Activated CD4-positive, alpha-beta T cell treated with anti-CD3 and anti-CD28 coated beads for 36 hours (primary cell): ENCODE data around the gene SLC23A1. TPM values are rescaled to one million over a fixed set of nuclear protein-coding genes. Genes with fewer than 3 reads are reported as not detected.
"Not testable (repeated sequence)": the region's sequence is repeated elsewhere in the genome, so short reads cannot be mapped to it uniquely, and the experiment has no call there.

Source experiments
- ATAC-seq: fragments of 200-7000 bp; cut with Tn5 transposase; one replicate; pipeline ENCODE4 v1.10.0; 2021; ENCODE audit warnings: mild to moderate bottlenecking, moderate library complexity
- CTCF ChIA-PET: fragments of 350-600 bp; sonication (Branson Sonifier 250); formaldehyde crosslinking; loops from one replicate; lab custom pipeline; 2021; ENCODE audit warnings: antibody characterized with exemption; lab: Charles Lee
- POLR2A ChIA-PET: fragments of 350-600 bp; sonication (Branson Sonifier 250); formaldehyde crosslinking; loops from one replicate; lab custom pipeline; 2021; ENCODE audit warnings: antibody characterized with exemption, inconsistent platforms; lab: Charles Lee
- DNase-seq: peaks from one replicate; pipeline ENCODE4 v3.0.0-alpha.2; 2020
- H3K27ac Mint-ChIP-seq: one replicate; pipeline ENCODE4 v1.8.0; 2021; ENCODE audit warnings: mixed read lengths
- H3K27me3 Mint-ChIP-seq: one replicate; pipeline ENCODE4 v1.8.0; 2021; ENCODE audit warnings: mixed read lengths
- H3K36me3 Mint-ChIP-seq: one replicate; pipeline ENCODE4 v1.8.0; 2021; ENCODE audit warnings: low read depth, mixed read lengths
- H3K4me1 Mint-ChIP-seq: one replicate; pipeline ENCODE4 v1.8.0; 2021; ENCODE audit warnings: mixed read lengths
- H3K4me3 Mint-ChIP-seq: one replicate; pipeline ENCODE4 v1.8.0; 2021; ENCODE audit warnings: mild to moderate bottlenecking, moderate library complexity, mixed read lengths
- H3K9me3 Mint-ChIP-seq: one replicate; pipeline ENCODE4 v1.8.0; 2021; ENCODE audit warnings: low read depth, mixed read lengths
- intact Hi-C, 2 experiments: fragments of 100-400 bp; cut with DNase I in 1 of 2; cut with micrococcal nuclease in 1 of 2; formaldehyde crosslinking; loops; one replicate each; pipeline versions ENCODE4 v1.14.2 to v1.15.1; 2022 to 2024; cut with DNase I, micrococcal nuclease
- total RNA-seq, 2 experiments: library from RNA; stranded (reverse); gene quantifications; one replicate each; pipeline ENCODE4 v1.2.3, GENCODE V29; 2021

The SLC23A1 gene
- total RNA-seq, 2 experiments from 2014 or later, result 0.43 to 0.53 TPM

DNA sequence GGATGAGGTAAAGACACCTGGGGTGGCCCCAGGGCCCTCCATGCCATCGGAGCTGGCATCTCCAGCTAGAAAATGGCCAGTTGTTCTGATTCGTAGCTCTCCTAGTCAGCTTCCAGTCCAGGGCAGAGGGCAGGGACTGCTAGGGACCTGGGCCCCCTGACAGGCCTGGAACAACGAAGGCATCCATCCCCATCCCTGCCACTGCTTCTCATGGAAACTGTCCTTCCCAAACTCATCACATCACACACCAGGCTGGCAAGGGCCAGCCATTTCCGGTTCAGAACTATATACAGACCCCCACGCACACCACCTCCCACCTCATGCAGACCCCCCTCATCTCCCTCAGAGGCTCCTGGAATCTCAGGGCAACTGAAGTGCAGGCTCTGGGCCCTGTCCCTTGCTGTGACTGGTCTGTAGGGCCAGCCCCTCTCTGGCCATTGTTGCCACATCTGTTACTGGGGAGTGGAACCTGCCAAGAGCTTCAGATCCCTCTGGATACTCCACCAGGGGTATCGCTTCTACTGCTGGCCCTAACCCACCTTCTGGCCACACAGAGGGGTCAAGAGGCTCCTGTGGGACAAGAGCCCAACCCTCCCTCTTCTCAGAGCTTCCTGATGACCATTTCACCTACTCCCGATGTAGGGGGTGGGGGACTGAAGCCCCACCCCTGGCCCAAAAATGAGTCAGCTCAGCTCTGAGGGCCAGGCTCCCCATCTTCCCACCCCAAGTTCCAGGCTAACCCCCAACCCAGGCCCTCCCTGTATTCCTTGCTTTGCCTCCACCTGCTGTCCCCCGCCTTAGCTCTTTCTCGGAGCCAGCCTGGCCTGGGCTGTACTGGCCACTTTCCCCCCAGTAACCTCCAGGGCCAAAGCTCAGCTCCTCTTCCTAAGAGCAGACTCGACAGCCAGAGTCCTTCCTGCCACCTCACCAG, 7.8 kb upstream of the SLC23A1 start:
- Mint-ChIP-seq H3K27me3 (no peaks in the 10 kb centered on the region), H3K9me3 (no peaks in the 10 kb centered on the region), H3K36me3 (peaks cover 7% of the 10 kb centered on the region), H3K27ac (peak overlapping the region; percentile 90), H3K4me1 (peaks cover 40% of the 10 kb centered on the region), H3K4me3 (peak overlapping the region; percentile 78)
- ATAC-seq (no peak), DNase-seq (no peak)
- intact Hi-C loops, result loop anchor here (1.0 to 10.0 kb wide), 7 partner anchors 24 to 736 kb away; partner anchors contain the start of gene SIL1 (in 1 of the 2)
- POLR2A ChIA-PET, result interaction anchor here (0.6 to 1.9 kb wide), 5 partner anchors 23 to 115 kb away, joined by 3 to 6 read pairs (median 5); partner anchors contain the start of genes MATR3 and PAIP2
- CTCF ChIA-PET, result interaction anchor here (0.6 to 4.8 kb wide), 10 partner anchors 10 to 545 kb away, joined by 3 to 26 read pairs (median 4); partner anchors contain the start of genes CXXC5 and SPATA24

DNA sequence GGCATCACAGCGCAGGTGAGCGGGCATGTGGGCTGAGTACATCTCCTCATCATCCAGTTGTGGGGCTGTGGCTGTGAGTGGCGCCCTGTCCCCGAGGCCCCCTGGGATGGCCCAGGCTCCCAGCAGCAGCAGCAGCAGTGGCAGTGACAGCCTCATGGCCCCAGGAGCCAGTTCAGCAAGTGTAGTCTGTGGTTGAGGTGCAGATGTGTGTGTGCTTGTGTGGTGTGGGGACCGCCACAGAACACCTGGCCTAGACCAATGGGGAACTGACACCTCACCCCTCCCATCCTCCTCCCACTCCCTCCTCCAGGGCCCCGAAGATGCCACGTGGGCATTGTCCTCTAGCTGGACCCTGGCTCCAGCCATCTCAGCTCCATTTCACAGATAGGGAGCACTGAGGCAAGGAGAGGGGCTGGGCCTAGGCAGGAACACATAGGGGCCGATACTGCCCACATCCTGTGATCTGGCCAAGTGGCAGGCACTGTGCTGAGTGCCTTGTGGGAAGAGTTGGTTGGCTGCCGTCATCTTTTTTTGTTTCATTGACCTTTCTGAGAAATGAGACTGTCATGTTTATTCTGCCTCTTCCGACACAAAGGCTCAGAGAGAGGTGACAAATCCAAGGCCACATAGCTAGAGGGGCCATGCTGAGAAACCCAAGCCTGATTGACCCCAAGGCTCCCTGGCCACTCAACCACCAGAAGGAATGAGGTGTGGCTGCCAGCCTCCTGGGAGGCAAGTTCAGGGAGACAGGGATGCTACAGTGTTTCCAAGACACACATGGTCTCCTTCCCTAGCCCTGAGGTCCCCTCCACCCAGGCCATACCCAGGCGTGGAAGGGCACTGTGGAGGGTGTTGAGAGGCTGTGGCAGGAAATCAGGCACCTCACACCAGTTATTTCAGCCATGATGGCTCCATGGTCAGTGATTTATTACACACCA, 6.9 kb upstream of the SLC23A1 start, which contains the start of gene MZB1:
MZB1 (minus strand) TSS at position 213 of the 938 bp plus-strand sequence; CDS start at position 156, 57 bp downstream.
- ATAC-seq (peak; percentile 60), DNase-seq (peak; percentile 82)
- Mint-ChIP-seq H3K27me3 (no peaks in the 10 kb centered on the region), H3K27ac (peak within 1 kb of the TSS; percentile 90), H3K9me3 (no peaks in the 10 kb centered on the region), H3K36me3 (peaks cover 3% of the 10 kb centered on the region), H3K4me3 (peak within 1 kb of the TSS; percentile 78), H3K4me1 (peaks cover 50% of the 10 kb centered on the region)
- ChIA-PET CTCF (interaction anchor here (0.6 to 4.8 kb wide), 6 partner anchors 13 to 546 kb away, joined by 3 to 26 read pairs (median 4); partner anchors contain the start of gene SPATA24), POLR2A (interaction anchor here (0.7 to 1.9 kb wide), 5 partner anchors 24 to 714 kb away, joined by 3 to 6 read pairs (median 3); partner anchors contain the start of genes MATR3 and PAIP2)
- intact Hi-C loops, result loop anchor here (1.0 to 10.0 kb wide), 7 partner anchors 25 to 735 kb away; partner anchors contain the start of gene SIL1 (in 1 of the 2)

GRCh38 chr5:139388198-139388821, 5.2 kb upstream of the SLC23A1 start:
- Mint-ChIP-seq H3K4me3 (no peak overlapping the region), H3K9me3 (no peaks in the 10 kb centered on the region), H3K36me3 (peaks cover 2% of the 10 kb centered on the region), H3K4me1 (peaks cover 56% of the 10 kb centered on the region), H3K27me3 (no peaks in the 10 kb centered on the region), H3K27ac (peak overlapping the region; percentile 31)
- DNase-seq (no peak), ATAC-seq (no peak)
- intact Hi-C loops, result no loop called here
- ChIA-PET POLR2A (interaction anchor here (0.5 to 1.4 kb wide), 2 partner anchors 26 to 63 kb away, joined by 3 to 4 read pairs; no protein-coding TSS in a partner anchor), CTCF (interaction anchor here (1.2 to 1.7 kb wide), 4 partner anchors 16 to 89 kb away, joined by 3 to 8 read pairs (median 4); partner anchors contain the start of genes PAIP2 and SPATA24)

DNA sequence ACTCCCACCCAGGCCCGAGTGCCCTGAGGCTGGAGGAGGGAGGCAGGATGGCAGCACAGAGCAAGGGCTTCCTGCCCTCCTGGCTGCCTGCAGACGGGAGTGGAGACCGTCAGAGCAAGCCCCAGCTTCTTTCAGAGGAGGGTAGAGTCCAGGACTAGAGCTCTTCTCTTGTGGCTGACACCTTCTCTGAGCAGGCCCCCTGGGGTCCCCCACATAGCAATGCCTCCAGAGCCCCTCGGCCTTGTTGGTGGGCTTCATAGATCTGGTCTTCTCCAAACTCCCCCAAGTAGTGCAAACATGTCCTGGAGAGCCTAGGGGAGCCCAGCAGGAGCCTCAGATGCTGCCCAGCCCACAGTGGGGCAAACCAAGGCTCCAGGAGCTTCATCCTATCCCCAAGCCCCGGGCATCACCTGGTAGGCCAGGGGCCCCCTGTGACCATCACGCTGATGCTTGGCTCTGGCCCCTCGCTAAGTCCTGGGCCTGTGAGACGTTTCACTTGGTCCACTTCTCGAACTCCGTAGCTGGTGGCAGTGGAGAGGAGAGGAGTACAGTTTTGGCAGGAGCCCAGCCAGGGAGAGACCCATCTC, 4.6 kb upstream of the SLC23A1 start:
- no peak overlapping the region for H3K4me3 Mint-ChIP-seq
- ATAC-seq (no peak), DNase-seq (no peak)
- ChIA-PET CTCF (interaction anchor here (1.2 to 1.7 kb wide), 3 partner anchors 16 to 89 kb away, joined by 3 to 4 read pairs (median 3); partner anchors contain the start of genes PAIP2 and SPATA24), POLR2A (interaction anchor here (0.5 kb wide), 1 partner anchor 63 kb away, joined by 4 read pairs; no protein-coding TSS in a partner anchor)
- peaks cover 1% of the 10 kb centered on the region for H3K36me3 Mint-ChIP-seq
- no peak overlapping the region for H3K27ac Mint-ChIP-seq
- no peaks in the 10 kb centered on the region for H3K27me3 Mint-ChIP-seq
- H3K9me3 Mint-ChIP-seq, result no peaks in the 10 kb centered on the region
- H3K4me1 Mint-ChIP-seq, result peaks cover 55% of the 10 kb centered on the region
- intact Hi-C loops, result no loop called here

DNA sequence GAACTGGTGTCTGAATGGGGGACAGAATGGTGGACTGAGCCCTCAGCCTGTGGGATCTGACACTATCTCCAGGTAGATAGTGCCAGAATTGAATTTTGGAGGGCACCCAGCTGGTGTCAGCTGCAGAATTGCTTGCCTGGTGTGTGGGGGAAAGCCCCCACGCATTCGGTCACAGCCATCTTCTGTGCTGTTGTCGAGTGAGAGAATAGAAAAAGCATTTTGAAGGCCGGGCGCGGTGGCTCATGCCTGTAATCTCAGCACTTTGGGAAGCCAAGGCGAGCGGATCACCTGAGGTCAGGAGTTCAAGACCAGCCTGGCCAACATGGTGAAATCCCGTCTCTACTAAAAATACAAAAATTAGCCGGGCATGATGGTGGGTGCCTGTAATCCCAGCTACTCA, 3.9 kb upstream of the SLC23A1 start:
- POLR2A ChIA-PET, result not testable (repeated sequence)

DNA sequence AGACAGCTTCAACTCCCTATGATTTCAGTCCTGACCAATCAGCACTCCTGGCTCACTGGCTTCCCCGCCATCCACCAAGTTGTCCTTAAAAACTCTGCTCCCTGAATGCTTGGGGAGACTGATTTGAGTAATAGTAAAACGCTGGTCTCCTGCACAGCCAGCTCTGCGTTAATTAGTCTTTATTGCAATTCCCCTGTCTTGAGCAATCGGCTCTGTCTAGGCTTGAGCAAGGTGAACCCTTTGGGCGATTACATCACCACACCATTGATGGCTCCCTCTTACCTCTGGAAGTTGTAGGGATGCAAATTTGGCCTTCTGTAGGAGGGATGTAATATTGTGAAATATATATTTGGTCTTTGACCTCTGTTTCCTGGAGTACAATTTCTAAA, 2.9 kb upstream of the SLC23A1 start:
- H3K4me3 Mint-ChIP-seq, result no peak overlapping the region
- DNase-seq, result no peak
- ATAC-seq, result no peak
- H3K36me3 Mint-ChIP-seq, result no peaks in the 10 kb centered on the region
- H3K9me3 Mint-ChIP-seq, result no peaks in the 10 kb centered on the region
- POLR2A ChIA-PET, result interaction anchor here (1.4 kb wide), 1 partner anchor 12 kb away, joined by 3 read pairs; no protein-coding TSS in a partner anchor
- CTCF ChIA-PET, result interaction anchor here (1.2 kb wide), 1 partner anchor 72 kb away, joined by 3 read pairs; no protein-coding TSS in a partner anchor
- intact Hi-C loops, result no loop called here
- H3K4me1 Mint-ChIP-seq, result peaks cover 46% of the 10 kb centered on the region
- no peak overlapping the region for H3K27ac Mint-ChIP-seq
- H3K27me3 Mint-ChIP-seq, result no peaks in the 10 kb centered on the region

More for the DNA sequence above, 3.9 kb upstream of the SLC23A1 start:
- intact Hi-C loops, H3K27me3 Mint-ChIP-seq, H3K9me3 Mint-ChIP-seq, H3K4me3 Mint-ChIP-seq, ATAC-seq, DNase-seq, H3K27ac Mint-ChIP-seq, H3K36me3 Mint-ChIP-seq: not testable (repeated sequence)
- CTCF ChIA-PET, result interaction anchor here (1.2 to 1.7 kb wide), 2 partner anchors 17 to 73 kb away, joined by 3 read pairs; partner anchors contain the start of gene SPATA24
- peaks cover 55% of the 10 kb centered on the region for H3K4me1 Mint-ChIP-seq

GRCh38 chr5:139385061-139386049, 2.3 kb upstream of the SLC23A1 start:
- CTCF ChIA-PET, result interaction anchor here (0.7 to 1.2 kb wide), 2 partner anchors 71 to 401 kb away, joined by 3 to 4 read pairs; no protein-coding TSS in a partner anchor
- Mint-ChIP-seq H3K27ac (peak overlapping the region; percentile 82), H3K9me3 (no peaks in the 10 kb centered on the region), H3K4me1 (peaks cover 40% of the 10 kb centered on the region), H3K36me3 (no peaks in the 10 kb centered on the region), H3K4me3 (peak overlapping the region; percentile 61), H3K27me3 (no peaks in the 10 kb centered on the region)
- DNase-seq (peak; percentile 46), ATAC-seq (peak; percentile 11)
- intact Hi-C loops, result no loop called here
- POLR2A ChIA-PET, result interaction anchor here (0.6 to 1.4 kb wide), 2 partner anchors 11 to 38 kb away, joined by 3 to 5 read pairs; no protein-coding TSS in a partner anchor

DNA sequence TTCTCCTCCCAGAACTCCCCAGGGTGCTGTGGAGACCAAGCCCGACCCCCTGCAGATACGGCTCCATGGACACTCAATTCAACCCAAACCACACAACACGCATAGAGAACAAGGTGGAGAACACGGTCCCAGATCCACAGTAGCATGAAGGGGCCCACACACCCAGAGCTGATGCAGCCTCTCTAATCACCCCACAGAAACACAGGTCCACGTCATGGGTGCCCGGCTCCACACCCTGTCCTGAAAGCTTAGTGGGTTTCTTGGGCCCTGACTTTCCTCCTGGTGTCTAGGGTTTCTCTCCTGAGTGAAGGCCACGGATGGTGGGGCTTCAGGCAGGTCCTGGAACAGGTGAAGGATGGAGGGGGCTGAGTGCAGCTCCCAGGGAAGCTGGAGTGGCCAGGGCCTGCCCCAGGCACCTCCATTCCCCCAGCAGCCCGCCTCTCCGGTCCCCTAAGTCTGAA, 1.5 kb upstream of the SLC23A1 start:
- H3K9me3 Mint-ChIP-seq, result no peaks in the 10 kb centered on the region
- peaks cover 32% of the 10 kb centered on the region for H3K4me1 Mint-ChIP-seq
- intact Hi-C loops, result no loop called here
- ATAC-seq (no peak), DNase-seq (no peak)
- peak overlapping the region; percentile 58 for H3K27ac Mint-ChIP-seq
- ChIA-PET CTCF (interaction anchor here (0.7 kb wide), 1 partner anchor 402 kb away, joined by 4 read pairs; no protein-coding TSS in a partner anchor), POLR2A (interaction anchor here (1.4 kb wide), 1 partner anchor 11 kb away, joined by 3 read pairs; no protein-coding TSS in a partner anchor)
- H3K4me3 Mint-ChIP-seq, result peak overlapping the region; percentile 61
- no peaks in the 10 kb centered on the region for H3K27me3 Mint-ChIP-seq
- no peaks in the 10 kb centered on the region for H3K36me3 Mint-ChIP-seq
